IPS-11a (cell line): Measurements from ENCODE around the gene ULBP3.
"Not testable (repeated sequence)": the region's sequence is repeated elsewhere in the genome, so short reads cannot be mapped to it uniquely, and the experiment has no call there.

ENCODE experiments used
- H3K4me3 ChIP-seq: one replicate; pipeline ENCODE4 v1.5.1; 2013; ENCODE audit warnings: low read depth, low read length, control low read depth

Gene ULBP3

GRCh38 chr6:150017186-150017521 lies 51.8 kb downstream of the ULBP3 start:
- H3K4me3 ChIP-seq = not testable (repeated sequence)

DNA sequence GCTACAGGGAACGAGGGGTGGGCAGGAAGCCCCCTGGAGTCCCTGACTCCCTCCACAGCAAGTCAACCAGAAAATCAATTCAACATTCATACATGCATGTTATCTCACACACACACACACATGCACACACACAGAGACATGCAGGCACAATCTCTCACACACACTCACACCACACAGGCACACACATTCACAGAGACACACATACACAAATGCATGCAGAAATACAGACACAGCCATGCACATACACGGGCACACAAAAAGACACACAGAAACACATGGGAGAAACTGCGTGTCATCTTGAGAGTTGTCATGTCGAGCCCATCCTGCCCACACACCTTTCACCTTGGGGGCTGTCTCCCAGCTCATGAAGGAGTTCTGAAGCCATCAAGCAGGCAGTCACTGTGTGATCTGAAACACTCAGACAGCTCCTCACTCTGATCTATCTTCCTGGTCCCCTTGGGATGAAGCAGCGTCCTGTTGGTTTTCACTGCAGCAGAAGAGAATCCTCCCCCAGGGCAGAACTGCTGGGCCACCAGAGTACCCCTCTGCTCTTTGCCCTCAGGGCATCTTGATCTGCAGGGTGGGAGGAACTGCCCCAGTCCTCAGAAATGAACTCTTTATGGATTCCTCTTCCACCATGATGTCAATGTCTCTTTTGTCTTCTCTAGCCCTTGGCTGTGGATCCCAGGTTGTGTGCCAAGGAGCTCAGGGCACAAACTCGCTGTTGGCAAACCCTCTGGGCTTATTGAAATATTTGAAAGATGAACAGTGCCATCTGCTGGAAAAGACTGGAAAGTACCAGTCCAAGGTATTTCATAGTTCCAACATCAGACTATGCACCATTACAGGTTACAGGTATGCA lies 52.4 kb downstream of the ULBP3 start:
- no peak overlapping the region for H3K4me3 ChIP-seq

DNA sequence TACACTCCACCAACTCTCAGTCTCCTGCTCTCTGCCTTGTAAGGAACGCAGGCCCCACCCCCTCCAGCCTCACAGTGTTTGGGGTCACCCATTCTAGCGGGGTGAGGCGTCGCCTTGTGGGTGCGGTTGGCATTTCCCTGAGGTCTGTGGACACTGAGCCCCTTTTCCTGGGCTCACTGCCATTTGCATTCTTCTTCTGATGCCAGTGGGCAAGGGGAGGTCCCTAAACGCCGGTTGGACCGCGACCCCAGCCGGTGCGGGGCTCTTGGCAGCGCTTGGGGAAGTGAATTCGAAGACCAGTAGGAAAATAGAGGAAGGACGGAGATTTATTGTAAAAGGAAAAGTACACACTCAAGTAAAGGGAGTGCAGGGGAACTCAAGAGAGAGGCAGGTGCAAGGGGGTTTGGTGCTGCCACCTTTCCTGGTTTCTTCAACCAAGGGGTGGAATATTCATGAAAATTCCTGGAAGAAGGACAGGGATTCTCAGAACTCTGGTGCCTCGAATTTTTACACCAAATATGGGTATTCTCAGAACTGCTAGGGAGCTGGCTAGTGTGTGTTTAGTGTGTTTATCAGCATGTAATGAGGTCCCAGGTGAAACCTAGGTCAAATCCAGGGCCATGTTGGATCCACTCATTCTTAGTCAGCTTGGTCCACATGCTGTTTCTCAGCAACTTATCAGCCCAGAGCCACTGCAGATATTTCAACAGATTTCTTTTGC lies 53.5 kb downstream of the ULBP3 start:
- not testable (repeated sequence) for H3K4me3 ChIP-seq

DNA sequence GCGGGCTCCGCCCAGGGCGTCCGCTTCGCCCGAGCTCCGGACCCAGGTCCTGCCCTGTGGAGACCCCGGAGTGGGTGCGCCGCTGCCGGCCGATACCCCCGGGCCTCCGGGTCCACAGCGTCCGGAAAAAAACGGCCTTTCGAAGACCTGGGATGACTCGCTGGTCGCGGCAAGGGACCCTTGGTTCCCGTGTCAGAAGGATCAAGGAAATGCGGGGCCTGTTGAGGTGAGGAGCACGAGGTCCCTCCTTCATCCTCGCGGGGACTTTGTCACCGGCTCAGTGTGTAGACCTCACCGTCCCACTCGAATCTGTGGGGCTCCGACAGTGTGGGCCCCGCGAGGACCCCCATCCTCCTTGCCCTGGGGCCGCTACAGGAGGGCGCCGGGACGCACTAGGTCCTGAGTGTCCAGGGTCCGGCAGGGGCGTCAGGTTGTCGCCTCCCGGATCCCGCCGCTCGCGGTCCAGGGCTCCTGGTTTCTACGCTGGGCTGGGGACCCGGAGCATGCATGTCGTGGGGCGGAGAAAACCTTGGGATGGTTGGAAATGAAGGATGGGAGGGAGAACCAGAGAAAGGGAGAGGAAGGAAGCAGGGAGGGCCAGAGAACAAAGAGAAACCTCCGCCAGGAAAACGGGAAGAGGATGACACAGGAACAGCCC lies 54.2 kb downstream of the ULBP3 start:
- H3K4me3 ChIP-seq = not testable (repeated sequence)

DNA sequence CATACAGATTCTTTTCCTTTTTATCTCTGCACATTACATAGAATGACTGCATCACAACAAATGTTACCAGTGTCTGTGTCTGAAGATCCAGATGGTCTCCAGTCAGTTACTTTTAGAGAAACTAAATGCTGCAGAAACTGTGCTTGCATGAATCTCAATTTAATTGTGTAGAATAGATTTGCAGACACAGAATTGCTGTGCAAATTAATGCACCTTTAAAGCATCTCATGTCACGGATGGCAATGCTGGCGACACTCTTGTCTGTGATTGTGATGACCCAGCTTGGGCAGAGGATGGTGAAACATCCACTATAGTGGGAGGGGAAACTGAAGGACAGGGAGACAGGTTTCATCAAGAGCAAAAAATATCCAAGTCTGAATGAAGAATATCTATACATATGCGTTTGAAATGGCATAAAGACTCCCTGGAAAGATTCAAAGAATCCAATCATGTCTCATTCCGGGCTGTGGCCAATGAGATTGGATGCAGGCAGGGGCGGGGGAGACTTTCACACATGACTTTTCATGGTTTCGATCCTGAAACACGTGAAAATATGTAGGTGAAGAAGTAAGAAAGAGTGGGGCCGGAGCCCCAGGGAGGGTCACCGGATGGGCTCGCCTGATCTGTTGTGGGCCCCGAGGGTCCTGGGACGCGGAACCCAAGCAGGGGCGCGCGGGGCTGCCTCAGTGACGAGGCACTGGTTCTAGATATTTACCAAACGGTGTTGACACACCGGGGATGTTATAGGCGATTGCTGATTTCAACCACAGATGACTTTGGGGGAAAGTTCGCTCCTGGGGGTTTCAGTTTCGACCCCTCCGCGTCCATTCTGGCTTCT lies 54.9 kb downstream of the ULBP3 start:
- not testable (repeated sequence) for H3K4me3 ChIP-seq

GRCh38 chr6:150012846-150013784 lies 55.8 kb downstream of the ULBP3 start:
- not testable (repeated sequence) for H3K4me3 ChIP-seq
